Stimulated activated CD4-positive, alpha-beta T cell treated with anti-CD3 and anti-CD28 coated beads, Interleukin-15, amount 100 ng/mL, for 48 hours (primary cell): Measurements from ENCODE around the gene LHFPL3.
"Not testable (repeated sequence)": the region's sequence is repeated elsewhere in the genome, so short reads cannot be mapped to it uniquely, and the experiment has no call there.

ENCODE experiments used
- DNase-seq, 2 donors: peaks; one replicate each; pipeline ENCODE4 v3.0.0-alpha.2; 2020; ENCODE audit warnings: low read depth in 2 of 2

Gene LHFPL3

GRCh38 chr7:104328296-104328969 is at the start of gene LHFPL3:
Gene LHFPL3, plus strand, starts transcription at chr7:104328603.
- DNase-seq, result no peak

GRCh38 chr7:104281685-104282084 is 46.7 kb upstream of the LHFPL3 start:
- not testable (repeated sequence) for DNase-seq

- no peak for DNase-seq
Observed at GRCh38 chr7:104286839-104287238, 41.6 kb upstream of the LHFPL3 start.

- DNase-seq, result no peak
Observed at GRCh38 chr7:104288137-104288536, 40.3 kb upstream of the LHFPL3 start.

GRCh38 chr7:104294291-104294690 is 34.1 kb upstream of the LHFPL3 start:
- no peak for DNase-seq

GRCh38 chr7:104296266-104296665 is 32.1 kb upstream of the LHFPL3 start:
- no peak for DNase-seq

GRCh38 chr7:104296900-104297299 is 31.5 kb upstream of the LHFPL3 start:
- DNase-seq, result no peak

- no peak for DNase-seq
Observed at GRCh38 chr7:104299323-104299722, 29.1 kb upstream of the LHFPL3 start.

GRCh38 chr7:104299777-104300176 is 28.6 kb upstream of the LHFPL3 start:
- no peak for DNase-seq

GRCh38 chr7:104306793-104307192 is 21.6 kb upstream of the LHFPL3 start:
- DNase-seq, result no peak

GRCh38 chr7:104317948-104318629 is 10.3 kb upstream of the LHFPL3 start:
- DNase-seq, result no peak

- DNase-seq, result no peak
Observed at GRCh38 chr7:104327534-104327933, 869 bp upstream of the LHFPL3 start.

- DNase-seq, result no peak
Observed at GRCh38 chr7:104327938-104328295, 486 bp upstream of the LHFPL3 start.

- DNase-seq, result no peak
Observed at GRCh38 chr7:104328970-104329825, 795 bp downstream of the LHFPL3 start.

GRCh38 chr7:104341546-104341945 is 13.1 kb downstream of the LHFPL3 start:
- no peak for DNase-seq

GRCh38 chr7:104352736-104353135 is 24.3 kb downstream of the LHFPL3 start:
- no peak for DNase-seq

GRCh38 chr7:104357166-104357565 is 28.8 kb downstream of the LHFPL3 start:
- DNase-seq, result no peak

GRCh38 chr7:104358446-104359132 is 30.2 kb downstream of the LHFPL3 start:
- DNase-seq, result no peak

- no peak for DNase-seq
Observed at GRCh38 chr7:104362756-104363155, 34.4 kb downstream of the LHFPL3 start.

GRCh38 chr7:104363355-104363754 is 35.0 kb downstream of the LHFPL3 start:
- DNase-seq, result no peak

GRCh38 chr7:104366390-104366789 is 38.0 kb downstream of the LHFPL3 start:
- DNase-seq, result no peak

- DNase-seq, result no peak
Observed at GRCh38 chr7:104367926-104368325, 39.5 kb downstream of the LHFPL3 start.
